ENCODE data around the gene FBXO2. TPM values are rescaled to one million over a fixed set of nuclear protein-coding genes. Genes with fewer than 3 reads are reported as not detected.

The FBXO2 gene, protein sequence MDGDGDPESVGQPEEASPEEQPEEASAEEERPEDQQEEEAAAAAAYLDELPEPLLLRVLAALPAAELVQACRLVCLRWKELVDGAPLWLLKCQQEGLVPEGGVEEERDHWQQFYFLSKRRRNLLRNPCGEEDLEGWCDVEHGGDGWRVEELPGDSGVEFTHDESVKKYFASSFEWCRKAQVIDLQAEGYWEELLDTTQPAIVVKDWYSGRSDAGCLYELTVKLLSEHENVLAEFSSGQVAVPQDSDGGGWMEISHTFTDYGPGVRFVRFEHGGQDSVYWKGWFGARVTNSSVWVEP
- total RNA-seq (1 to 10 TPM; 3.2 to 3.7 TPM), total RNA-seq (0.11 to 7.5 (median 1.7) reads per million in 172 experiments)
- polyA plus RNA-seq (2013, experiment 1 of 2), result 3.7 TPM
- polyA plus RNA-seq (2013, experiment 2 of 2), result 3.7 TPM

DNA sequence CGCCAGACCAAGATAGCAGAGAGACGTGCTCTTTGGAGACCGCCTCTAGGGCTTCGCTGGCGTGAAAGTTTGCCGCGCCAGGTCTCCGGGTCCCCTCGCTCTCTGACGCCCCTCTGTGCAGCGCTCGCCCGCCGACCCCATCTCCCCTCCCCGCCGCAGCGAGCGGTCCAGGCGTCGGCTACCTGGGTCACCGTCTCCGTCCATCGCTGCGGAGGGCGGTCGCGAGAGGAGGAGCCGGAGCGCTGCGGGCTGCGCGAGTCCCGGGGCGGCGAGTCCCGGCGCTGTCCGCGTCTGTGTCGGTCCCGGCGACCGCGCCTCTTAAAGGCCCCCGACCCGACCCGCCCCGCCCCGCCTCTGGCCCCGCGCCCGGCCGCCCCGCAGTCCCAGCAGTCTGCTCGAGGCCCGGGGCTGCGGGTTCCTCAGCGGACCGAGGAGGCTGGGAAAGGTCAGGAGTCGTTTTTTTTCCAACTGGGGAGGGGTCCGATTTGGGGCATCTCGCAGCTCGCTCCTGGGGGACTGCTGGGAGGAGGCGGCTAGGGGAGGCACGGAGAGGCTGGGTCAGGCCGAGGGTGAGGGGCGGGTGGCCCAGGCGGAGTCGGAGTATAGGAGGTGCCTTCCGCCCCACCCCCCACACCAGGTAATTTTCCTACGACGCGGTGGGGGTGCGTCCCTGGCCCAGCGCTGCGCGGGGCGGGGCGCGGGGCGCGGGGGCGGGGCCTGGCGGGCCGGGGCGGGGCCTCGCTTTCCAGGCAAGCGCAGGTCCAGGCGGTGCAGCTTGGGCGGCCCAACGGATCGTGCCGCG, at the start of gene FBXO2, which contains the start of gene FBXO44:
TSS of gene FBXO2 (minus strand) at position 293 of the 802 bp plus-strand sequence. CDS start at position 204, 89 bp downstream.
TSS of gene FBXO44 (plus strand) at position 741 of the 802 bp plus-strand sequence. CDS start 959 bp downstream, outside the sequence.
- intact Hi-C loops (cut with DNase I, micrococcal nuclease), result loop anchor here in 1 of 2 experiments (1.0 to 5.0 kb wide), 4 partner anchors 27 to 381 kb away; partner anchors contain the start of genes CLCN6, MAD2L2, MTHFR and UBIAD1
- H3K9me3 ChIP-seq (ENCODE audit: control insufficient read depth in 1 of 2, insufficient read depth in 1 of 2, low read length in 2 of 2), result no peaks in the 10 kb centered on the region
- H3K27ac ChIP-seq (ENCODE audit: low read depth in 1 of 2, low read length in 2 of 2), result no peak within 1 kb of the TSS
- Mint-ChIP-seq H3K4me3 (peak within 1 kb of the TSS; percentile 83), H3K27ac (peak within 1 kb of the TSS; percentile 51), H3K9me3 (no peaks in the 10 kb centered on the region), H3K36me3 (ENCODE audit: low read depth) (peaks cover 23% of the 10 kb centered on the region), H3K27me3 (no peaks in the 10 kb centered on the region), H3K4me1 (ENCODE audit: low read depth) (peaks cover 44% of the 10 kb centered on the region)
- no peaks in the 10 kb centered on the region for H3K27me3 ChIP-seq (ENCODE audit: control insufficient read depth in 1 of 2, insufficient read depth in 2 of 2, low read length in 2 of 2)
- H3K4me3 ChIP-seq (ENCODE audit: low read length), result peak within 1 kb of the TSS; percentile 69
- POLR2A ChIA-PET, result interaction anchor here (0.8 to 4.6 kb wide), 9 partner anchors 9 to 642 kb away, joined by 3 to 47 read pairs (median 3); partner anchors contain the start of genes AGTRAP, FBXO6, MTOR and TARDBP
- DNase-seq (peak; percentile 44 to 83 (median 66)), ATAC-seq (ENCODE audit: poor library complexity) (peak; percentile 76)
- TF ChIP-seq, protein P1, sequence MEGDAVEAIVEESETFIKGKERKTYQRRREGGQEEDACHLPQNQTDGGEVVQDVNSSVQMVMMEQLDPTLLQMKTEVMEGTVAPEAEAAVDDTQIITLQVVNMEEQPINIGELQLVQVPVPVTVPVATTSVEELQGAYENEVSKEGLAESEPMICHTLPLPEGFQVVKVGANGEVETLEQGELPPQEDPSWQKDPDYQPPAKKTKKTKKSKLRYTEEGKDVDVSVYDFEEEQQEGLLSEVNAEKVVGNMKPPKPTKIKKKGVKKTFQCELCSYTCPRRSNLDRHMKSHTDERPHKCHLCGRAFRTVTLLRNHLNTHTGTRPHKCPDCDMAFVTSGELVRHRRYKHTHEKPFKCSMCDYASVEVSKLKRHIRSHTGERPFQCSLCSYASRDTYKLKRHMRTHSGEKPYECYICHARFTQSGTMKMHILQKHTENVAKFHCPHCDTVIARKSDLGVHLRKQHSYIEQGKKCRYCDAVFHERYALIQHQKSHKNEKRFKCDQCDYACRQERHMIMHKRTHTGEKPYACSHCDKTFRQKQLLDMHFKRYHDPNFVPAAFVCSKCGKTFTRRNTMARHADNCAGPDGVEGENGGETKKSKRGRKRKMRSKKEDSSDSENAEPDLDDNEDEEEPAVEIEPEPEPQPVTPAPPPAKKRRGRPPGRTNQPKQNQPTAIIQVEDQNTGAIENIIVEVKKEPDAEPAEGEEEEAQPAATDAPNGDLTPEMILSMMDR (IDR thresholded peaks at IDR 0.05), result no peak
- peaks cover 51% of the 10 kb centered on the region for H3K4me1 ChIP-seq (ENCODE audit: insufficient read depth, low read length)
- CTCF ChIA-PET, result interaction anchor here (0.5 to 2.7 kb wide), 3 partner anchors 11 to 617 kb away, joined by 3 to 14 read pairs (median 4); no protein-coding TSS in a partner anchor
- H3K36me3 ChIP-seq (ENCODE audit: insufficient read depth, low read length), result peaks cover 16% of the 10 kb centered on the region

DNA sequence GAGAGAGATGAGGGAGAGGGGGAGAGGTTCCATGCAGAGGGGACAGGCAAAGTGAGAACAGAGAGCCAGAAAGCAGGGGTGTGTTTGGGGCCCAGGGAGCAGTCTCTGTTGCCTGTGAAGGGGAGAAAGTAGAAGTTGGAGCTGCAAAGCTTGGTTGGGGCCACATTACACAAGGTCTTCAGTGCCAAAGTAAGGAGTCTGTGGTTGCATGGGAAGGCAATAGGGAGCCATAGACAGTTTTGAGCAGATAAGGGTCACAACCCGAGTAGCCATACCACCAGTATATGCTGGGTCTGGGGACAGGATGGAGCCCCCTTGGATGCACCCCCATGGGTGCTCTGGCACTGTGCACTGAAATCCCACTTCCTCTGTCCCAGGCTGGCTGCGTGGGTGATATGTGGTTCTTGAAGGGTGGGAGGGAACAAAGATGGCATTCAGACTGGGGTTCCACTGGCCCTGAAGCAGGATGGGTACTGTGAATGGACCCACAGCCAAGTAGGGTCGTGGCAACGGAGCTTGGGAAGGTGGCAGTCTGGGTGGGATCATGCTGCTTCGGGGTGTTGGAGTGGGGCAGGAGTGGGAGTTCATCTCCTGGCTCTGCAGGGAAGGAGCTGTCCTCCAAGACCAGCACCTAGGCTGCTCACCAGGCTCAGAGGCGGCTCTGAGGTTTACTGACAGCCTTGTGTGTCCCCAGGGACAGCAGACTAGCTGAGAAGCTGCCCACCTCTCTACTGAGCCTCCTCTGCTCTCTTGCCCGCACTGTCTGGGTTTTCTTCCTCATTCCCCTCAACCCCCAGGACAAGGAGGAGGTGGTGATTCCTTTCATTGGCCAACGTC, 49.3 kb upstream of the FBXO2 start:
- POLR2A ChIA-PET, result no interaction called here
- no peaks in the 10 kb centered on the region for H3K4me1 Mint-ChIP-seq (ENCODE audit: low read depth)
- intact Hi-C loops (cut with DNase I, micrococcal nuclease), result no loop called here

More for the DNA sequence above, 49.3 kb upstream of the FBXO2 start:
- Mint-ChIP-seq H3K27ac (no peak overlapping the region), H3K36me3 (ENCODE audit: low read depth) (no peaks in the 10 kb centered on the region), H3K9me3 (no peaks in the 10 kb centered on the region), H3K4me3 (no peak overlapping the region), H3K27me3 (peaks cover 15% of the 10 kb centered on the region)
- no peaks in the 10 kb centered on the region for H3K4me1 ChIP-seq (ENCODE audit: insufficient read depth, low read length)
- peaks cover 7 to 21% of the 10 kb centered on the region in 2 experiments for H3K27me3 ChIP-seq (ENCODE audit: control insufficient read depth in 1 of 2, insufficient read depth in 2 of 2, low read length in 2 of 2)
- H3K9me3 ChIP-seq (ENCODE audit: control insufficient read depth in 1 of 2, insufficient read depth in 1 of 2, low read length in 2 of 2), result no peaks in the 10 kb centered on the region
- CTCF ChIA-PET, result no interaction called here
- TF ChIP-seq, protein P1 (IDR thresholded peaks at IDR 0.05), result no peak
- no peak for DNase-seq
- H3K36me3 ChIP-seq (ENCODE audit: insufficient read depth, low read length), result no peaks in the 10 kb centered on the region
- no peak overlapping the region for H3K27ac ChIP-seq (ENCODE audit: low read depth in 1 of 2, low read length in 2 of 2)
- H3K4me3 ChIP-seq (ENCODE audit: low read length), result no peak overlapping the region
- no peak for ATAC-seq (ENCODE audit: poor library complexity)

Measured in CD4-positive, alpha-beta T cell (primary cell).